HG03175 (cell line): ENCODE data around the gene PRCD.
A peak's percentile ranks its signal among the peaks of the same experiment; 100 is the strongest.

Experiments
- ATAC-seq: cut with Tn5 transposase; IDR thresholded peaks from one replicate; pipeline ENCODE4 v1.9.1; 2021; ENCODE audit warnings: mild to moderate bottlenecking, moderate library complexity; ENCODE audit not compliant: unreplicated experiment

The PRCD gene

DNA sequence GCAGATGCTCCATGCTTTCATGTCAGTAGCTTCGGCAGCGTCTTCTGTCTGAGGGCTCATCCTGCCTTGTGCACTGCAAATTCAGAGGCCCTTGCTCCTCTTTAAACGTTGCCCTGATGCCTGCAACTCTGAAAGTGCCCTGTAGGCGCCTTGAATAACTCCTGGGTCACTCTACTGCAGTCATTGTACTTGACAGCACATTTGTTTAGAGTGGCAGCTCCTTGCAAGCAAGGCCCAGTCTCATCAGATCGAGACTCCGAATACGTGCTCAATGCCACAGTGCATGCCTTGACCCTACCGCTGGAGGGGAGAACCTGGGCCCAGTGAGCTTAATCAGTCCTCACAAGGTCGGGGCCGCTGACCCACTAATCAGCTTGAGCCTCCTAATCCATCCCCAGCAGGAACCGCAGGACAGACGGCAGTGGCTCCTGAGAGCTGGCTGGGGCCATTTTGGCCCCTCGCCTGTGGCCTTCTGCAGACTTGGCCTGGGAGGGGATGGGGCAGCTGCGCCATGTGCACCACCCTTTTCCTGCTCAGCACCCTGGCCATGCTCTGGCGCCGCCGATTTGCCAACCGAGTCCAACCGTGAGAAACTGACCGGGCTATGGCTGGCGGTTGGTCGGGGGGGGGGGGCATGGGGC is at the start of gene PRCD:
TSS of gene PRCD (plus strand) at position 414 of the 641 bp plus-strand sequence. CDS start at position 512, 98 bp downstream.
- ATAC-seq, result no peak

GRCh38 chr17:76490112-76490710 is 49.6 kb upstream of the PRCD start:
- no peak for ATAC-seq

DNA sequence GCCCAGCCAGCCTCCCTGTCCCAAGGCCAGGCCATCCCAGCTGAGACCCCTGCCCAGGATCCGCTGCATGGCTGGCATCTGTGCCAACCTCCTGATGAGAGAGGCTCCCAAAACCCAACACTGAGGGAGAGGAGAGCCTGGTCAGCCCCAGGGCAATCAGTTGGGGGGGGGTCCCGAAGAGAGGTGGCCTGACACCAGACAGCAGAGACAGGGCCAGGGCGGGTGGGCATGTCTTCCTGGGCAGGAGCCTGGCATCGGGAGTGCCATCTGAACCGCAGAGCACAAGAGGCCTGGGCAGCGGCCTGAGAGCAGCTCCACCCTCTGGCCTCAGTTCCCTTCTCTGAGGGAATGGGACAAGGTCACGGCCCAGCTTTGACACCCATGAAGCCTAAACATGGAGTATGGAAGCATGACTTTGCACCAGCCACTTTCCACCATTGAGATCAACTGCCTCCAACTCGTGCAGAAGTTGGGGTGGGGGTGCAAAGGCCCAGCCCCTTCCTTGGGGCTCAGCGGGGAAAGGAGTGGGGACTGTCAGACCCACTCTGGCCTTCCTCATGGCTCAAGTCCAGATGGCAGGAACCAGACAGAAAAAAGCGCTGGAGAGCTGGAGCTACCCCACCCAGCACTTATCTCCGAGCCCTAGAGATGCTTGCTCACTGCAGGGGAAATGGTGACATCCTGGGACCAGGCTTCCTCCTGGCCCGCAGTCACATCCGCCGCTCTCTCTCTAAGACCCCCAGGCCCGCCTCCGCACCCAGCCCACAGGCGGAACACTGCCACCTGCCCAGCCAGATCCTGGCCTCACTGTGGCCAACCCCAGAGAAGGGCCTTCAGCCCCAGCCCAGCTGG is 48.3 kb upstream of the PRCD start:
- no peak for ATAC-seq

DNA sequence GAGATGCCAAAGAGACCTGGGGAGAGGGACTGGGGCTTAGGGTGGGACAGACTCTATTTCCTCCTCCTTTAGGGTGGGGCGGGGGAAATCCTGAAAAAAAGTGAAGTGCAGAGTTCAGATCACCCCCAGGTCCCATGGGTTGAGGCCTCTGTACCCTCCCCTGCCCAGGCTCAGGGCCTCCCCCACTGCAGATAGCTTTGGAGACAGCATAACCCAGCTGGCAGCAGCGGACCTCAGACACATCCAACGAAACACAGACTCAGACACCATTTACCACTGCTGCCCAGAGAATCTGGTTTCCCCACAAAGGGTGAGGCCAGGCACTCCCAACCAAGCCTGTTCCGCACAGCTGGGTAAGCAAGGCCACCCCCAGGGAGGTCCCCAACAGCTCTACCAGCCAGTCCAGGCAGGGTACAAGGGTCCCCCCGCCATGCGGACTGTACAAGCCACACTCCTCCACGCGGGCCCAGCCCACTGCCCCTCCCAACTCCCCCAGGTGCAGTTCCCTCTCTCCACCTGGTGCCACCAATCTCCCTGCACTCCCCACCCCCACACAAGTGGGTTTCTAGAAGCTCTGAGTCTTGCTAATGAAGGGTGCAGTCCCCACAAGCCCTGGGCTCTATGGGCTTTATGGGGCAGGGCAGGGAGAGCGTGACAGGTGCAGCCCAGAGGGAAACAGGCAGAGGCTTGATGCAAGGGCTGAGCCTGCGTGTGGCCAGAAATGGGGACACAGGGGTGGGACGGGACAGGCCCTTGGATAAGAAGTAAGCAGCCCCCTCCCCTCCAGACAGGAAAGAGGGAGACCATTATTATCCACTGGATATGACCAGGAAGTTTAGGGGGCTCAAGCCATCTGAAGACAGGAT is 47.5 kb upstream of the PRCD start:
- peak; percentile 33 for ATAC-seq

GRCh38 chr17:76492989-76493501 is 46.8 kb upstream of the PRCD start:
- peak; percentile 43 for ATAC-seq

GRCh38 chr17:76493505-76494167 is 46.2 kb upstream of the PRCD start:
- ATAC-seq, result peak; percentile 11

DNA sequence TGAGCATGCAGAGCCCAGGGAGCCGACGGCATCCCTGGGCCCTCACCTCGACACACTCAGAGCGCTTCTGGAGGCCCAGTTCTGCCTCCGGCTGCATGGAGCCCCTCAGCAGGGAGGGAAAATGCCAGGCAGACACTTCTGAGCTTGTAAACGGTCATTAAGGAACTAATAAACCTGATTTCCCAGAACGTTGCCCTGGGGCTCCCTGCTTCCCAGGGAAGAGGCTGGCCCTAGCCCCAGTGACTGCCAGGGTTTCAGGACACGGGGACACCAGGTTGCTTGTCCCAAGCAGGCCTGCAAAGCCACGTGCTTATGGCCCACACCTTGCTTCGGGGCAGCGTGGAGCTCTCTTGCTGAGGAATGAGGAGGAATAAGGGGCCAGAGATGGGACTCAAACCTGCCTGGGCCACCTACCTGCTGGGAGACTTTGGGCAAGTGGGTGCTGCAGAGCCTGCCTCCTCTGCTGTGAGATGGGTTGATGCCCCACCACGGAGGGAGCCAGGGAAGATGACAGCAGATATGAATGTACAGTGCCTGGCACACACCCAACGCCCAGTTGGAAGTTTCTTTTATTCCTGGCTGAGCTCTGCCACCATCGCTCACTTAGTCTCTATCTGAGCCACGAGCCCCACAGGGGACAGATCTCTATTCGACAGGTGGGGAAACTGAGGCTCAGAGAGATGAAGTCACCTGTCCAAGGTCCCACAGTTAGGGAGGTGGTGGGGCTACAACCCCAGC is 44.0 kb upstream of the PRCD start:
- ATAC-seq, result no peak

GRCh38 chr17:76496464-76496863 is 43.4 kb upstream of the PRCD start:
- no peak for ATAC-seq

DNA sequence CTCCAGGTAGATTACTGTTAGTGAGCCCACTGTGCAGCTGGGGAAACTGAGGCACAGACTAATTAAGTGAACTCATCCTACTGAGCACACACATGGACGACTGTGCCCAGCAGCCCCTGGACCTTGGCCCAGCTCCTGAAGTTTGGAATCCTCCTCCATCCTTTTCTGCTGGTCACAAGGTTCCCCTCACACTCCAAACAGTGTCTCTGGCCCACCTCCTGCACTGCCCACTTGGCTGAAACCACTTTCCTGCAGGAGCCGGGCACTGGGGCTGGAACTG is 42.2 kb upstream of the PRCD start:
- ATAC-seq, result no peak

DNA sequence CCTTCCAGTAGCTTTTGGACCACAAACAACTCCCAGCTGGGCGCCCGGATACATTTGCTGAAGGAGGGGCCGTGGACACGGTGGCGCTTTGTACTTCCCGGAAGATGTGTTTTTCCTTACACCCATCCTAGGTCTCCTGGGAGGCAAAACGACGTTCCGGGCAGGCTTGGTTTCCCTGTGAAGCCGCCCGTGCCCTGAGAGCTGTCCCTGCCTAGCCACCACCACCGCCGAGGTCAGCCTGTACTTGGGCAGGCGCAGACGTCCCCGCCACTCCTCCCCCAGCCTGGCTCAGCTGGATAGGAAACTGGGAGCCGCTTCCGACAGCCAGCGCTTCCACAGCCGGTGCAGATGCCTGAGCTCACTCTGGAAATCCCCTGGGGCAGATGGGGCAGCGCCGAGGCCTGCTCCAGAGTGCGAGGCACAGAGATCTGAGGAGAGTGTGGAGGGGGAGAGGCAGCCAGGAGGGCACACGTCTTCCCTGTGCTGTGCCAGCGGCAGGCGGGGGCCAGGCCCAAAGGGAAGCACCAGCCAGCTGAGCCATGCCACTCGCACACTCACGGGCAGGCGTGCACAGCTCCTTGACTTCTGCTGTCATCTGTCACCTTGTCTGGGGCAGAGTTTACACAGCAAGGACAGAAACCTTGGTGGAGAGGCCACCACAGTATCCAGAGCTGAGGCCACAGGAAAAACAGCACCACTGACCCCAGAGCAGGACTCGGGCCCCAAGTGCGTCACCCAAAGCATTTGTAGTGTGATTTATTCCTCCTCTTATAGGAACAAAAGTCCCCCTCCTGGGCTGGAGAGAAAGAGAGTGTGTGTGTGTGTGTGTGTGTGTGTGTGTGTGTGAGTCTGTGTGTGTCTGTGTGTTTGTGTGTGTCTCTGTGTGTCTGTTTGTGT is 41.6 kb upstream of the PRCD start:
- ATAC-seq, result no peak

DNA sequence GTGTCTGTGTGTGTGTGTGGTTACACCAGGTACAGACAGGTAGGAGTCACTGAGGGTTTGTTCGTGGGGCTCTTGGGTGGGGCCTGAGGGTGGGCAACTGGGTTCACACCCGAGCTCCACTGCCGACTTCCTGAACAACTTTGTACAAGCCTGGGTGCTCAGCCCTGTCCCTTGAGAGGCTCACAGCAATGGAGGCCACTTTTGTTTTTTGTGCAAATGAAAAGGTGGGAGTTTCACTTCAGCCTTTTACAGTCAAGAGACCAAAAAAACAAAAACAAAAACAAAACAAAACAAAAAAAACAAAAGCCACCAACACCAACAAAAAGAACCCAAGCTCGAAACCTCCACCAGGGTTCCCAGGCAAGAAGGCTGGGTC is 41.0 kb upstream of the PRCD start:
- no peak for ATAC-seq

GRCh38 chr17:76499267-76499667 is 40.6 kb upstream of the PRCD start:
- ATAC-seq, result no peak

DNA sequence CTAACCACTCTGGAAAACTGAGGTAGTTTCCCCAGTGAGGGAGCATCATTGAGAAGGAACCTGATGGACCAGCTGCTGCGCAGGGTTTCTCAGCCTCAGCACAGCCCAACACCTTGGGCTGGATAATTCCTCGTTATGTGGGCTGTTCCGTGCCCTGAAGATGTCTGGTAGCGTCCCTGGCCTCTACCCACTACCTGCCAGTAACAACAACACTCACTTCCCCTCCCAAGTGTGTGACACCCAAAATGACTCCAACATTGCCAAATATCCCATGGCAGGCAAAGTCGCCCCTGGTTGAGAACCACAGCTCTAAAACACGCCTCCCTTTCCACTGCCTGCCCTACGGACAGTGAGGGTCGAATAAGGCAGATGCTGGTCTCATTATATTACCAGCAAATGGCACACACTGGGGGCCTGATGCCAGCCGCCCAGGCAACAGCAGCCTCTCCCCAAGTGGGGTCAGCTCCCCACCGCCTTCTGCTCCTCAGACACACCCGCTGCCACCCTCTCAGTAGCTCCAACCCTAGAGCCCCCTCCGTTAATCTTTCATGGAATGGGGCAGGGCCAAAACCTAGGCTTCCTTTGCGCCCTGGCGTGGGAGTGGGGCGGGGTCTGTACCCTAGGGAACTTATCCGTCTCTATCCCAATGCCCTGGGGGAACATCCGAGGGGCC is 39.6 kb upstream of the PRCD start:
- ATAC-seq, result no peak

DNA sequence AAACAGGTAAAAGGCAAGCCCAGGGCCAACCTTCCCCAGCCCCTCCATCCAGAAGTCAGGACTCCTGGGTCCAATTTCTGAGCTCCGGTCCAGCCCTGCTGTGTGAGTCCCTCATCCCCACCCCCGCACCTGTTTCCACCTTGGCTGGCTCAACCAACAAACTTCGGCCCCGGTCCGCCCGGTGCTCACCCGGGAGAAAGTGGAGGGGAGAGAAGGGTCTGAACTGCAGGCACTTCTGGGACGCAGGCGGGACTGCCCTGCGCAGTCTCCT is 39.2 kb upstream of the PRCD start:
- ATAC-seq, result peak; percentile 11

GRCh38 chr17:76501018-76501826 is 38.6 kb upstream of the PRCD start, which contains the start of gene RHBDF2:
Gene RHBDF2 (minus strand): TSS chr17:76501423. CDS start chr17:76481524, 19,899 bp downstream.
- peak; percentile 71 for ATAC-seq

DNA sequence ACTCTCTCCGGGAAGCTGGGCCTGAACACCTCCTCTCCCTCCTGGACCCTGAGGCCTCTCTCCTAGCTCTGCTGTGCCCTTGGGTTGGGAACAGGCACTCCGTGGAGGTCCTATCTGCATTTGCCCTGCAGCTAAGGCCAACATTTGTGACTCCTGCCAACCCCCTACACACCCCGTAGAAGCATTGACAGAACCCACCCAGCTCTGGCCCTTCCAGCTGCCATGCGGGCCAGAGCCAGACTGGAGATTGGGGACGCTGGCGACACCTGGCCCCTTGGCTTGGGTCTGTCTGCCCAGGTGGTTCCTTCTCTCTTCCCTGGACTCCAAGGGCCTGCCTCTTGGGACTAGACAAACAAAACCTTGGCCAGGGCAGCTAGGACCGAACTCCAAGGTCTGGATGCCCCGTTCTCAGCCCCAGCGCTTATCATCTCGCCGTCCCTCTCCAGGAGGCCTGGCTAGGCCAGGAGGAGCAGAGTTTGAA is 38.0 kb upstream of the PRCD start:
- ATAC-seq, result no peak
